Lower lobe of right lung (tissue), 2 donors: ENCODE data around the gene DYNC1LI1. TPM values are rescaled to one million over a fixed set of nuclear protein-coding genes. Genes with fewer than 3 reads are reported as not detected.

ENCODE experiments used
- ATAC-seq, 2 donors: fragments of 200-7000 bp; cut with Tn5 transposase; one replicate each; pipeline ENCODE4 v1.9.1; 2020 to 2022; ENCODE audit warnings: mild to moderate bottlenecking in 2 of 2, moderate library complexity in 2 of 2
- DNase-seq: peaks from one replicate; pipeline ENCODE4 v3.0.0-alpha.2; 2020
- H3K27ac ChIP-seq: fragments of 200-600 bp; one replicate; pipeline ENCODE4 v1.8.0; 2022
- H3K27me3 ChIP-seq: fragments of 200-600 bp; one replicate; pipeline ENCODE4 v1.8.0; 2022; ENCODE audit warnings: low read depth
- H3K36me3 ChIP-seq: fragments of 200-600 bp; one replicate; pipeline ENCODE4 v1.8.0; 2022; ENCODE audit warnings: mild to moderate bottlenecking
- H3K4me1 ChIP-seq: fragments of 200-600 bp; one replicate; pipeline ENCODE4 v1.8.0; 2022
- H3K4me3 ChIP-seq: fragments of 200-600 bp; one replicate; pipeline ENCODE4 v1.8.0; 2022; ENCODE audit warnings: mild to moderate bottlenecking
- H3K9me3 ChIP-seq: fragments of 200-600 bp; one replicate; pipeline ENCODE4 v1.8.0; 2022
- intact Hi-C: fragments of 100-400 bp; cut with DNase I; formaldehyde crosslinking; loops from one replicate; pipeline ENCODE4 v1.11.0; 2022
- microRNA-seq: library from miRNA; unstranded; fragments of <30 nt; microRNA quantifications from one replicate; pipeline ENCODE4 v1.2.0, GENCODE V29; 2020; ENCODE audit warnings: borderline number of aligned reads
- total RNA-seq: library from RNA; stranded (reverse); fragmentation: NEBNext Ultra II Directional; extraction: Animal tissue kit (Norgen Biotek cat#: 25700); gene quantifications from one replicate; pipeline ENCODE4 v1.2.1, GENCODE V29; 2021
- TF ChIP-seq, protein P1 (sequence below): fragments of 200-600 bp; IDR thresholded peaks from one replicate; pipeline ENCODE4 v1.8.0; 2022; ENCODE audit warnings: antibody characterized with exemption, mild to moderate bottlenecking
- donor health status: DM: no; HTN: yes; CAD: no; lungs with severe emphysema.

The DYNC1LI1 gene
- total RNA-seq, 1 donor from 2014 or later = 35.6 TPM

- no peaks in the 10 kb centered on the region for H3K27me3 ChIP-seq
- ATAC-seq = no peak
- DNase-seq = no peak
- H3K4me3 ChIP-seq = no peak overlapping the region
- TF ChIP-seq, protein P1, sequence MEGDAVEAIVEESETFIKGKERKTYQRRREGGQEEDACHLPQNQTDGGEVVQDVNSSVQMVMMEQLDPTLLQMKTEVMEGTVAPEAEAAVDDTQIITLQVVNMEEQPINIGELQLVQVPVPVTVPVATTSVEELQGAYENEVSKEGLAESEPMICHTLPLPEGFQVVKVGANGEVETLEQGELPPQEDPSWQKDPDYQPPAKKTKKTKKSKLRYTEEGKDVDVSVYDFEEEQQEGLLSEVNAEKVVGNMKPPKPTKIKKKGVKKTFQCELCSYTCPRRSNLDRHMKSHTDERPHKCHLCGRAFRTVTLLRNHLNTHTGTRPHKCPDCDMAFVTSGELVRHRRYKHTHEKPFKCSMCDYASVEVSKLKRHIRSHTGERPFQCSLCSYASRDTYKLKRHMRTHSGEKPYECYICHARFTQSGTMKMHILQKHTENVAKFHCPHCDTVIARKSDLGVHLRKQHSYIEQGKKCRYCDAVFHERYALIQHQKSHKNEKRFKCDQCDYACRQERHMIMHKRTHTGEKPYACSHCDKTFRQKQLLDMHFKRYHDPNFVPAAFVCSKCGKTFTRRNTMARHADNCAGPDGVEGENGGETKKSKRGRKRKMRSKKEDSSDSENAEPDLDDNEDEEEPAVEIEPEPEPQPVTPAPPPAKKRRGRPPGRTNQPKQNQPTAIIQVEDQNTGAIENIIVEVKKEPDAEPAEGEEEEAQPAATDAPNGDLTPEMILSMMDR = no peak
- no peaks in the 10 kb centered on the region for H3K4me1 ChIP-seq
- peaks cover 69% of the 10 kb centered on the region for H3K36me3 ChIP-seq
- no peak overlapping the region for H3K27ac ChIP-seq
- intact Hi-C loops = no loop called here
- no peaks in the 10 kb centered on the region for H3K9me3 ChIP-seq
These were observed 88.0 kb downstream of the DYNC1LI1 start for GRCh38 chr3:32482693-32483092.

GRCh38 chr3:32481791-32482631 is 88.6 kb downstream of the DYNC1LI1 start:
- Histone ChIP-seq H3K27ac (no peak overlapping the region), H3K27me3 (no peaks in the 10 kb centered on the region), H3K36me3 (peaks cover 65% of the 10 kb centered on the region), H3K9me3 (no peaks in the 10 kb centered on the region), H3K4me1 (no peaks in the 10 kb centered on the region), H3K4me3 (no peak overlapping the region)
- intact Hi-C loops = no loop called here
- DNase-seq (no peak), ATAC-seq (no peak)
- TF ChIP-seq, protein P1 = no peak

- intact Hi-C loops = no loop called here
- ATAC-seq = no peak
- Histone ChIP-seq H3K36me3 (peaks cover 51% of the 10 kb centered on the region), H3K27ac (no peak overlapping the region), H3K4me3 (no peak overlapping the region), H3K27me3 (no peaks in the 10 kb centered on the region), H3K4me1 (no peaks in the 10 kb centered on the region), H3K9me3 (no peaks in the 10 kb centered on the region)
- no peak for DNase-seq
- TF ChIP-seq, protein P1 = no peak
These were observed 90.1 kb downstream of the DYNC1LI1 start for GRCh38 chr3:32480604-32481003.

Small RNA genes within 50 kb of the gene (microRNA-seq; reads per million reads assigned to microRNA genes)
- not detected for gene MIR548AY

Other genes with a start within 250 kb of the DYNC1LI1 start
- 49.9 TPM for gene CMTM7, start 179.0 kb downstream of the DYNC1LI1 start, total RNA-seq
- gene CMTM6, start 68.0 kb downstream of the DYNC1LI1 start, total RNA-seq = 69.5 TPM
- 35.7 TPM for gene CNOT10, start 114.3 kb upstream of the DYNC1LI1 start, total RNA-seq
- 2.5 TPM for gene TRIM71, start 247.1 kb upstream of the DYNC1LI1 start, total RNA-seq